ENCODE data around the gene SKIC8.
"Not testable (repeated sequence)": the region's sequence is repeated elsewhere in the genome, so short reads cannot be mapped to it uniquely, and the experiment has no call there.

The SKIC8 gene

GRCh38 chr15:78259232-78259631, 40.2 kb downstream of the SKIC8 start:
- no peak overlapping the region for H3K4me3 ChIP-seq (ENCODE audit: low read depth, low read length)

GRCh38 chr15:78257681-78258080, 41.7 kb downstream of the SKIC8 start:
- H3K4me3 ChIP-seq (ENCODE audit: low read depth, low read length), result no peak overlapping the region

GRCh38 chr15:78256044-78256437, 43.4 kb downstream of the SKIC8 start:
- no peak overlapping the region for H3K4me3 ChIP-seq (ENCODE audit: low read depth, low read length)

GRCh38 chr15:78255421-78256043, 43.9 kb downstream of the SKIC8 start:
- H3K4me3 ChIP-seq (ENCODE audit: low read depth, low read length), result no peak overlapping the region

GRCh38 chr15:78251136-78251535, 48.3 kb downstream of the SKIC8 start:
- no peak overlapping the region for H3K4me3 ChIP-seq (ENCODE audit: low read depth, low read length)

- H3K4me3 ChIP-seq (ENCODE audit: low read depth, low read length), result no peak overlapping the region
Measured at GRCh38 chr15:78249131-78249530, 50.3 kb downstream of the SKIC8 start.

- no peak overlapping the region for H3K4me3 ChIP-seq (ENCODE audit: low read depth, low read length)
Measured at GRCh38 chr15:78247911-78248310, 51.5 kb downstream of the SKIC8 start.

- not testable (repeated sequence) for H3K4me3 ChIP-seq (ENCODE audit: low read depth, low read length)
Measured at GRCh38 chr15:78245976-78246620, 53.3 kb downstream of the SKIC8 start.

- not testable (repeated sequence) for H3K4me3 ChIP-seq (ENCODE audit: low read depth, low read length)
Measured at GRCh38 chr15:78245392-78245791, 54.0 kb downstream of the SKIC8 start.

- no peak overlapping the region for H3K4me3 ChIP-seq (ENCODE audit: low read depth, low read length)
Measured at GRCh38 chr15:78244893-78245292, 54.5 kb downstream of the SKIC8 start.

- H3K4me3 ChIP-seq (ENCODE audit: low read depth, low read length), result no peak overlapping the region
Measured at GRCh38 chr15:78244101-78244500, 55.3 kb downstream of the SKIC8 start.

GRCh38 chr15:78243491-78243941, 55.9 kb downstream of the SKIC8 start:
- no peak overlapping the region for H3K4me3 ChIP-seq (ENCODE audit: low read depth, low read length)

- H3K4me3 ChIP-seq (ENCODE audit: low read depth, low read length), result no peak overlapping the region
Measured at GRCh38 chr15:78243058-78243457, 56.4 kb downstream of the SKIC8 start.

GRCh38 chr15:78242128-78242527, 57.3 kb downstream of the SKIC8 start:
- H3K4me3 ChIP-seq (ENCODE audit: low read depth, low read length), result no peak overlapping the region

- no peak overlapping the region for H3K4me3 ChIP-seq (ENCODE audit: low read depth, low read length)
Measured at GRCh38 chr15:78241017-78241416, 58.4 kb downstream of the SKIC8 start.

- no peak overlapping the region for H3K4me3 ChIP-seq (ENCODE audit: low read depth, low read length)
Measured at GRCh38 chr15:78239811-78240210, 59.6 kb downstream of the SKIC8 start.

- no peak overlapping the region for H3K4me3 ChIP-seq (ENCODE audit: low read depth, low read length)
Measured at GRCh38 chr15:78237146-78237545, 62.3 kb downstream of the SKIC8 start.

- no peak overlapping the region for H3K4me3 ChIP-seq (ENCODE audit: low read depth, low read length)
Measured at GRCh38 chr15:78236491-78236890, 62.9 kb downstream of the SKIC8 start.

GRCh38 chr15:78234515-78235040, 64.8 kb downstream of the SKIC8 start, which contains the start of gene ACSBG1:
Gene ACSBG1, minus strand, starts transcription at chr15:78234565. Its CDS starts 64 bp downstream, at chr15:78234501.
- H3K4me3 ChIP-seq (ENCODE audit: low read depth, low read length), result no peak within 1 kb of the TSS

- no peak overlapping the region for H3K4me3 ChIP-seq (ENCODE audit: low read depth, low read length)
Measured at GRCh38 chr15:78233496-78233895, 65.9 kb downstream of the SKIC8 start.

Data from iPS-11a (cell line).